HEK293T (cell line): ENCODE data around the gene SPECC1L.
"Not testable (repeated sequence)": the region's sequence is repeated elsewhere in the genome, so short reads cannot be mapped to it uniquely, and the experiment has no call there.

ENCODE experiments used
- ARNT ChIP-seq: fragments of 450-650 bp; IDR thresholded peaks from 2 replicates; pipeline ENCODE4 v1.6.1; 2017; ENCODE audit warnings: mild to moderate bottlenecking
- BHLHE40 ChIP-seq: fragments of 450-650 bp; IDR thresholded peaks from 2 replicates; pipeline ENCODE4 v1.6.1; 2016; ENCODE audit warnings: mild to moderate bottlenecking, moderate library complexity, borderline replicate concordance
- CTBP1 ChIP-seq: fragments of 450-650 bp; IDR thresholded peaks from 2 replicates; pipeline ENCODE4 v1.6.1; 2016; ENCODE audit warnings: borderline replicate concordance
- FOXK2 ChIP-seq: fragments of 450-650 bp; IDR thresholded peaks from 2 replicates; pipeline ENCODE4 v1.6.1; 2016; ENCODE audit warnings: mild to moderate bottlenecking
- FOXM1 ChIP-seq: fragments of 450-650 bp; IDR thresholded peaks from 2 replicates; pipeline ENCODE4 v1.6.1; 2017; ENCODE audit warnings: mild to moderate bottlenecking, borderline replicate concordance
- NFRKB ChIP-seq: fragments of 450-650 bp; IDR thresholded peaks from 2 replicates; pipeline ENCODE4 v1.6.1; 2016; ENCODE audit warnings: mild to moderate bottlenecking, moderate library complexity
- SP1 ChIP-seq: fragments of 450-650 bp; IDR thresholded peaks from 2 replicates; pipeline ENCODE4 v1.6.1; 2017
- SUZ12 ChIP-seq: fragments of 450-650 bp; IDR thresholded peaks from 2 replicates; pipeline ENCODE4 v1.6.1; 2016; ENCODE audit warnings: mild to moderate bottlenecking
- TARDBP ChIP-seq: fragments of 450-650 bp; IDR thresholded peaks from 2 replicates; pipeline ENCODE4 v1.6.1; 2016
- ZNF384 ChIP-seq: fragments of 450-650 bp; IDR thresholded peaks from 2 replicates; pipeline ENCODE4 v1.6.1; 2016

- TF ChIP-seq FOXK2, SP1, SUZ12, BHLHE40, ARNT, ZNF384, NFRKB, FOXM1, TARDBP, CTBP1: not testable (repeated sequence)
These were observed 17.2 kb downstream of the SPECC1L start for GRCh38 chr22:24287801-24288200.
